GM21723 (cell line): Measurements from ENCODE around the gene UMAD1.

Source experiments
- ATAC-seq: cut with Tn5 transposase; IDR thresholded peaks from one replicate; pipeline ENCODE4 v1.9.1; 2021; ENCODE audit warnings: mild to moderate bottlenecking, moderate library complexity; ENCODE audit not compliant: unreplicated experiment

The UMAD1 gene

DNA sequence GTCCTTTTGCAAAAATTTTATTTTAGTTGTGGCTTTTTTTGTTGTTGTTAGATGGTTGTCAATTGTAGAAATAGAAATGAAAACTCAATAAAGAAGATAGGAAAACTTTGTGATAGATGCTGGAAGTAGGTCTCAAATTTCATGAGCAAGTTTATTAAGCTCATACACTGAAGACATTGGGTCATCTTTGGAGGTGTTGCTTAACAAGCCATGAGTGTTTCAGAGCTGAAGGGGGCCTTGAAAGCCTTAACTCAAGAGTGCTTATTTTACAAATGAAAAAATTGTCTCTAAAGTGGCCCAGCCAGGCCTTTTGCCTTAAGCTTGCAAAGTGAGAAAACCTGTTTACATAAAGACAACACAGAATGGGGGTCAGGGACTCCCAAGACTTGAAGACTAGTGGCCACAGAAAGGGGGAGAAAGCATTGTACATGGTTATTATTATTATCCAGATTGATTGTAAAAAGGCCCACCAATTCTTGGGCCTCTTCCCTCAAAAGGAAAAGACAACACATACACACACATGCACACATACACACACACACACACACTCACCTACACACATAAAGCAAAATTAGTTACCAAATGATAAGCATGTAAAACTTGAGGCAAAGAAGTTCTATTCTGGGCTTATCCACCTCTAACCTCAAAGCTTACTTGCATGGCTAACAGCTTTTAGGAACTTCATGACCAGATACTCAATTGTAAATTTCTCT lies 278.3 kb downstream of the UMAD1 start:
- no peak for ATAC-seq

GRCh38 chr7:7919449-7919945 lies 278.9 kb downstream of the UMAD1 start:
- no peak for ATAC-seq

GRCh38 chr7:7920056-7920455 lies 279.5 kb downstream of the UMAD1 start:
- ATAC-seq: peak; percentile 4

DNA sequence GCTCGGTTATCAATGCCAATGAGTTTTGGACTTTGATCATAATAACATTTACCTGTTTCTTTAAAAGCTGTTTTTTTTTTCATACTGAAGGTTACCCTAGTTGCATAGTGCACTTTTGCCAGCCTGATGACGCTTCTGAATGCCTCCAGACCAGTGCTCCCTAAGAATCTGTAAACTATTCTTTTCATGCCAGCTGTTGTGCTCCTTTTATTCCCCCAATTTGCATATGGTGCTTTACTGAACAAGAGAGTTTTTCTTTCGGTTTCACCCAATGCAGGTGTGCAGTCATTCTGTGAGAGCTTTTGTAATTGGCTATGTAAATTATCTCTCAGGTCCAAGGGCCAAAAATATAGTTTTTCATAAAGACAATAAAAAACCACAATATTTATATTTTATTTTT lies 279.9 kb downstream of the UMAD1 start:
- ATAC-seq: peak; percentile 94

DNA sequence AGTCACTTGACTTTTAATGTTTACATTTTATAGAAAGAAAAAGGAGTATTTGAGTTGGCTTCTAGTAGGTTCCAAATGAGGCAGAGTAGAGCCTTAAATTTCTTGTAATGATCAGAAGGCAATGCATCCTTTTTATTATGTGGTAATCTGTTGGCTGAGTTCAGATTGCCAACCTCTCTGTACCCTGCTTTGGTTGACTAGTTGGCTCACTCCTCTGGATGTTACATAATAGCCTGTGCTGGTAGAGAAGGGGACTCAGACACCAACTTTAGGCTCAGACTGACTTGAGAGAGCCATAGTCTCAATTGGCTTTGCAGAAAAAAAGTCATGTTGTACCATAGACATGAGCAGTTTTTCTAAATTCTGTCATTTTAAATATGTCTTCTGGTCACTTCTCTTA lies 281.3 kb downstream of the UMAD1 start:
- no peak for ATAC-seq

DNA sequence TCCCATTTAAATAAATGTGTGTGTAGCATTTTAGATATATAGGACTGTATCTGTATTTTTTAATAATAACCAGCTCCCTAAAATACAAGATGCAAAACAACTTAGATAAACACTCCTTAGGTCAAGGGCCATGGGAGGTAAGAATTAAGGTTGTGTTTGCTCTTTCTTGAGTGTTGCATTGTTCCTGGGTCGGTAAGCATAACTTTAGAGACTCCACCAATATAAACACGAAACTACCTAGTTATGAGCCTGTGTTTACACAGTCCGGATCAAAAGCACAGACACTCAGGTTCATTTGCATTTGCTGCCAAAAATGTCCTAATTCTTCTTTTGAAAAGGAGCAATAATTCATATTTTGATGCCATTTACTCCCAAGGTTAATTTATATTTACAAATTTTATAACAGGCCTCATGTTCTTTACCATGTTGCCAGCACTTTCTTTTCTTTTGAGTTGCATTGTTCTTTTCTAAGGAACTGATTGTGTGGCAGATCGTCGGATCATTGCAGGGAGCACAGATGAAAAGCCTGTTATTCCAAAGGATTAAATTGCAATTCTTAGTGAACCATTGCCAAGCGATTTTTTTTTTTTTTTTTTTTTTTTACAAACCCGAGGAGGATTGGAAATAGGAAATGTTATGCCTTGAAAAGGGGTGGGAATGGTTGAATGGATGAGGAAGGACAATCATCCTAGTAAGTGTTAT lies 282.3 kb downstream of the UMAD1 start:
- ATAC-seq: no peak

GRCh38 chr7:7923818-7924217 lies 283.3 kb downstream of the UMAD1 start:
- no peak for ATAC-seq

- no peak for ATAC-seq
Observed at GRCh38 chr7:7924303-7924702, 283.8 kb downstream of the UMAD1 start.
